H1 (cell line): ENCODE measurements around the gene LOXL4. TPM values are rescaled to one million over a fixed set of nuclear protein-coding genes. Genes with fewer than 3 reads are reported as not detected.

Experiments
- CTCF ChIA-PET: fragments of 300-600 bp; sonication (Branson Sonifier 250); formaldehyde crosslinking; loops from one replicate; lab custom pipeline; 2021; ENCODE audit not compliant: partially characterized antibody; lab: Charles Lee
- POLR2A ChIA-PET: fragments of 300-600 bp; sonication (Branson Sonifier 250); formaldehyde crosslinking; loops from one replicate; lab custom pipeline; 2021; ENCODE audit warnings: inconsistent platforms; ENCODE audit not compliant: partially characterized antibody; lab: Charles Lee
- DNase-seq, 2 experiments: peaks; one replicate each; pipeline versions ENCODE4 v3.0.0 to v3.0.0-alpha.2; 2010 to 2022; ENCODE audit warnings: low spot score in 2 of 2, low read depth in 1 of 2, mixed read lengths in 1 of 2
- FAIRE-seq: peaks from 2 replicates; lab custom pipeline; 2011; peaks lifted over from hg19 to GRCh38; lab: Jason Lieb, UNC
- H2AFZ ChIP-seq: 2 replicates; pipeline ENCODE4 v1.8.1; 2012; ENCODE audit warnings: low read length, inconsistent platforms
- H2AK5ac ChIP-seq: 2 replicates; pipeline ENCODE4 v1.6.1; 2013; ENCODE audit warnings: low read depth, low read length
- H2BK120ac ChIP-seq: replicated peaks from 2 replicates; pipeline ENCODE3; 2013; ENCODE audit warnings: low read depth, low read length, inconsistent platforms
- H2BK12ac ChIP-seq: 2 replicates; pipeline ENCODE4 v1.6.1; 2013; ENCODE audit warnings: low read depth, low read length
- H2BK15ac ChIP-seq: 2 replicates; pipeline ENCODE4 v1.6.1; 2013; ENCODE audit warnings: low read length
- H2BK20ac ChIP-seq: 2 replicates; pipeline ENCODE4 v1.6.1; 2013; ENCODE audit warnings: low read length
- H2BK5ac ChIP-seq: 2 replicates; pipeline ENCODE4 v1.6.1; 2013; ENCODE audit warnings: low read depth, low read length
- H3K14ac ChIP-seq: 2 replicates; pipeline ENCODE4 v1.6.1; 2013; ENCODE audit warnings: inconsistent platforms; ENCODE audit not compliant: insufficient read length
- H3K18ac ChIP-seq: 2 replicates; pipeline ENCODE4 v1.6.1; 2013; ENCODE audit warnings: low read length; ENCODE audit errors: extremely low read depth
- H3K23ac ChIP-seq: 2 replicates; pipeline ENCODE4 v1.6.1; 2013; ENCODE audit warnings: inconsistent platforms; ENCODE audit not compliant: insufficient read length
- H3K23me2 ChIP-seq: 2 replicates; pipeline ENCODE4 v1.6.1; 2013; ENCODE audit warnings: low read depth, low read length
- H3K27ac ChIP-seq: 2 replicates; pipeline ENCODE4 v1.6.1; 2011; ENCODE audit warnings: low read depth, low read length, inconsistent platforms
- H3K27me3 ChIP-seq, 4 experiments: replicated peaks in 1 of 4; 1 replicate in 1 of 4; 2 replicates in 3 of 4; pipeline versions ENCODE4 v1.6.1 to v1.8.1; 2011 to 2013; ENCODE audit warnings: low read length in 3 of 4, mild to moderate bottlenecking in 3 of 4, inconsistent platforms in 2 of 4, mixed read lengths in 2 of 4, moderate library complexity in 1 of 4; ENCODE audit not compliant: control insufficient read depth in 3 of 4, insufficient read depth in 3 of 4; ENCODE audit errors: extremely low read depth in 1 of 4
- H3K36me3 ChIP-seq, 4 experiments: 2 replicates each; pipeline versions ENCODE4 v1.6.1 to v1.8.1; 2011 to 2013; ENCODE audit warnings: mild to moderate bottlenecking in 4 of 4, low read length in 3 of 4, moderate library complexity in 2 of 4, control low read depth in 1 of 4, inconsistent platforms in 1 of 4; ENCODE audit not compliant: insufficient read depth in 4 of 4, control insufficient read depth in 2 of 4
- H3K4ac ChIP-seq: replicated peaks from 2 replicates; pipeline ENCODE3; 2013; ENCODE audit warnings: low read length, low read depth, mixed read lengths, inconsistent platforms; ENCODE audit not compliant: insufficient read length
- H3K4me1 ChIP-seq, 4 experiments: replicated peaks in 1 of 4; 1 replicate in 1 of 4; 2 replicates in 3 of 4; pipeline versions ENCODE4 v1.6.1 to v1.8.1; 2011 to 2013; ENCODE audit warnings: low read length in 3 of 4, inconsistent platforms in 2 of 4, mixed read lengths in 1 of 4; ENCODE audit not compliant: insufficient read depth in 4 of 4, control insufficient read depth in 3 of 4
- H3K4me2 ChIP-seq, 2 experiments: 2 replicates each; pipeline versions ENCODE4 v1.6.1 to v1.8.1; 2011 to 2013; ENCODE audit warnings: low read depth in 2 of 2, low read length in 2 of 2, control low read depth in 1 of 2, inconsistent platforms in 1 of 2, mild to moderate bottlenecking in 1 of 2; ENCODE audit not compliant: insufficient read depth in 1 of 2
- H3K4me3 ChIP-seq, 4 experiments: fragments of 200-600, 300-600 bp in 1 of 4; sonication (generic), shearing (Covaris generic), sonication (Bioruptor Twin) in 1 of 4; 2 replicates each; pipeline versions ENCODE4 v1.5.1 to v1.8.1; 2011 to 2016; ENCODE audit warnings: low read length in 4 of 4, low read depth in 3 of 4, control low read depth in 2 of 4, inconsistent platforms in 2 of 4, mild to moderate bottlenecking in 2 of 4, mixed read lengths in 1 of 4, moderate library complexity in 1 of 4; ENCODE audit not compliant: insufficient read depth in 2 of 4; ENCODE audit errors: extremely low read depth in 1 of 4
- H3K56ac ChIP-seq: replicated peaks from 2 replicates; pipeline ENCODE3; 2013; ENCODE audit warnings: low read depth, mild to moderate bottlenecking, mixed read lengths, low read length, inconsistent platforms; ENCODE audit not compliant: insufficient read length
- H3K79me1 ChIP-seq: 2 replicates; pipeline ENCODE4 v1.6.1; 2013; ENCODE audit warnings: low read depth, low read length, control low read depth
- H3K79me2 ChIP-seq, 2 experiments: 2 replicates each; pipeline versions ENCODE4 v1.6.1 to v1.8.1; 2012 to 2013; ENCODE audit warnings: low read length in 2 of 2, mild to moderate bottlenecking in 2 of 2, inconsistent platforms in 1 of 2; ENCODE audit not compliant: insufficient read depth in 2 of 2, control insufficient read depth in 1 of 2
- H3K9ac ChIP-seq, 4 experiments: replicated peaks in 1 of 4; 1 replicate in 1 of 4; 2 replicates in 3 of 4; pipeline versions ENCODE4 v1.6.1 to v1.8.1; 2011 to 2013; ENCODE audit warnings: low read depth in 3 of 4, low read length in 3 of 4, control low read depth in 2 of 4, mild to moderate bottlenecking in 2 of 4, moderate library complexity in 2 of 4, inconsistent platforms in 1 of 4; ENCODE audit errors: extremely low read depth in 1 of 4
- H3K9me3 ChIP-seq, 2 experiments: 2 replicates each; pipeline versions ENCODE4 v1.6.1 to v1.8.1; 2012 to 2013; ENCODE audit warnings: mild to moderate bottlenecking in 2 of 2, moderate library complexity in 2 of 2, control low read depth in 1 of 2, inconsistent platforms in 1 of 2, low read depth in 1 of 2, low read length in 1 of 2, mixed read lengths in 1 of 2; ENCODE audit not compliant: insufficient read depth in 2 of 2
- H4K20me1 ChIP-seq, 2 experiments: replicated peaks in 1 of 2; 2 replicates each; pipeline versions ENCODE3 to v1.8.1; 2011 to 2013; ENCODE audit warnings: inconsistent platforms in 2 of 2, low read length in 2 of 2, mild to moderate bottlenecking in 1 of 2; ENCODE audit not compliant: insufficient read depth in 2 of 2, control insufficient read depth in 1 of 2
- H4K5ac ChIP-seq: 2 replicates; pipeline ENCODE4 v1.6.1; 2013; ENCODE audit warnings: low read length, low read depth, mixed read lengths, inconsistent platforms; ENCODE audit not compliant: insufficient read length
- H4K8ac ChIP-seq: 2 replicates; pipeline ENCODE4 v1.8.0; 2013; ENCODE audit warnings: mild to moderate bottlenecking, moderate library complexity, low read length, inconsistent platforms; ENCODE audit not compliant: insufficient read depth; ENCODE audit errors: extremely low read depth
- H4K91ac ChIP-seq: replicated peaks from 2 replicates; pipeline ENCODE3; 2013; ENCODE audit warnings: low read length, mixed read lengths, inconsistent platforms; ENCODE audit not compliant: insufficient read length
- BCL11A ChIP-seq, 2 experiments: IDR thresholded peaks; one replicate each; pipeline ENCODE4 v1.6.1; 2011; ENCODE audit warnings: low read depth in 2 of 2, low read length in 2 of 2, mild to moderate bottlenecking in 2 of 2
- EZH2 ChIP-seq: fragments of 200-600 bp; sonication (generic); IDR thresholded peaks from 2 replicates; pipeline ENCODE4 v1.7.1; 2012; ENCODE audit warnings: low read depth, mild to moderate bottlenecking, moderate library complexity, low read length, inconsistent platforms; ENCODE audit not compliant: severe bottlenecking
- FOSL1 ChIP-seq: IDR thresholded peaks from 2 replicates; pipeline ENCODE4 v1.6.1; 2011; ENCODE audit warnings: mild to moderate bottlenecking, low read depth, low read length, moderate library complexity; ENCODE audit not compliant: insufficient read depth
- JUND ChIP-seq: IDR thresholded peaks from 2 replicates; pipeline ENCODE4 v1.6.1; 2011; ENCODE audit warnings: mild to moderate bottlenecking, improper control_type of control experiment, low read length
- KDM4A ChIP-seq: IDR thresholded peaks from one replicate; pipeline ENCODE4 v1.7.1; 2012; ENCODE audit warnings: low read depth, mild to moderate bottlenecking, moderate library complexity, low read length, inconsistent platforms; ENCODE audit not compliant: severe bottlenecking
- NRF1 ChIP-seq: IDR thresholded peaks from 2 replicates; pipeline ENCODE4 v1.6.1; 2011; ENCODE audit warnings: mild to moderate bottlenecking, low read depth, low read length, improper control_type of control experiment
- POLR2AphosphoS5 ChIP-seq: IDR thresholded peaks from 2 replicates; pipeline ENCODE4 v1.6.1; 2011; ENCODE audit warnings: low read depth, low read length
- SP4 ChIP-seq: IDR thresholded peaks from 2 replicates; pipeline ENCODE4 v1.6.1; 2012; ENCODE audit warnings: low read length, inconsistent platforms
- TBP ChIP-seq: IDR thresholded peaks from 2 replicates; pipeline ENCODE4 v1.6.1; 2011; ENCODE audit warnings: low read depth, low read length, improper control_type of control experiment
- TEAD4 ChIP-seq: IDR thresholded peaks from 2 replicates; pipeline ENCODE4 v1.6.1; 2012; ENCODE audit warnings: low read depth, low read length, inconsistent platforms, mixed read lengths
- WGBS, 2 experiments: shearing (Covaris generic) in 1 of 2; methylation state at CpG; one replicate each; pipeline versions ENCODE4 v1.1.6 to v1.1.7; 2013 to 2015; ENCODE audit warnings: low lambda C conversion rate in 2 of 2, mixed read lengths in 2 of 2, inconsistent platforms in 1 of 2, low coverage in 1 of 2, missing lambda C conversion rate in 1 of 2; ENCODE audit not compliant: insufficient replicate concordance in 2 of 2, insufficient coverage in 1 of 2, insufficient read length in 1 of 2; ENCODE audit errors: extremely low coverage in 1 of 2, missing lambda C conversion rate in 1 of 2; 5-methylcytosine and 5-hydroxymethylcytosine counted together
- polyA plus RNA-seq, 7 experiments: library from polyadenylated mRNA; depleted of rRNA in 3 of 7; stranded (reverse) in 5 of 7; unstranded in 2 of 7; fragments of >200 nt in 5 of 7; fragments of 200-250 nt in 2 of 7; gene quantifications; 1 replicate in 5 of 7; 2 replicates in 1 of 7; 4 replicates in 1 of 7; pipeline versions ENCODE4 v1.2.1 to v1.2.3, GENCODE V29; 2011 to 2013; ENCODE audit warnings: missing spikeins in 2 of 7, mixed read lengths in 2 of 7
- total RNA-seq: library from RNA; stranded (reverse); fragmentation: NEBNext Ultra II Directional; extraction: Animal tissue kit (Norgen Biotek cat#: 25700); gene quantifications from 2 replicates; pipeline ENCODE4 v1.2.1, GENCODE V29; 2021
- TF ChIP-seq, protein P1 (sequence below): IDR thresholded peaks from 2 replicates; pipeline ENCODE4 v1.6.1; 2012; ENCODE audit warnings: inconsistent platforms

The LOXL4 gene
- total and polyA plus RNA-seq, 2 of the 8 experiments (the other 6 are each of a cell fraction or from before 2014, with no cell fraction given), result 0.13 to 0.27 TPM

DNA sequence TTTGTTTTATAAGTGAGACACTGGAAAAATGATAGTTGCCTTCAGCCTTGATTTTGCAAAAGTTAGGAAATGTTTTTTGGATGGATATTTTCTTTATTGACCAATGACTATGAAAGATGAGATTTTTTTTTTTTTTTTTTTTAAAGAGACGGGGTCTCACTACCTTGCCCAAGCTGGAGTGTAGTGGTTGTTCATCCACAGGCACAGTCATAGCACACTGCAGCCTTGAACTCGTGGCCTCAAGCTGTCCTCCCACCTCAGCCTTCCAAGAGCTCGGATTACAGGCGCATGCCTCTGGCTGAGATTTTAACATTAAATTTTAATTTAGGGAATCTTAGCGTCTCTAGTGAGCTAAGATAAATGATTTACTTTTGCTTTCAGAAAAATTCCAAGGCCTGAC lies 66.2 kb downstream of the LOXL4 start:
- DNase-seq (no peak), FAIRE-seq (no peak)
- H4K20me1 ChIP-seq, result peaks cover 0 to 2% of the 10 kb centered on the region in 2 experiments
- H3K4me1 ChIP-seq, result no peaks in the 10 kb centered on the region
- peaks cover 0 to 1% (median 0%) of the 10 kb centered on the region in 4 experiments; a peak in 1 of 7 replicates for H3K27me3 ChIP-seq
- no peaks in the 10 kb centered on the region; the same call in 1 of the 2 replicates for H3K79me1 ChIP-seq
- H3K23me2 ChIP-seq, result no peaks in the 10 kb centered on the region
- no peaks in the 10 kb centered on the region for H3K9me3 ChIP-seq
- no peak overlapping the region for H4K5ac ChIP-seq
- CTCF ChIA-PET, result interaction anchor here (0.7 kb wide), 2 partner anchors 129 to 156 kb away, joined by 3 to 4 read pairs; no protein-coding TSS in a partner anchor
- POLR2A ChIA-PET, result no interaction called here
- 86% methylated on average over 5 of the region's 5 CpGs; no CpG with 5 or more reads in 1 of the 2 experiments for WGBS, 2 experiments
- no peak overlapping the region for H2BK20ac ChIP-seq
- no peak overlapping the region for H3K9ac ChIP-seq
- H2AK5ac ChIP-seq, result no peak overlapping the region
- no peak overlapping the region for H2BK5ac ChIP-seq
- H2BK120ac ChIP-seq, result no peak overlapping the region
- no peak overlapping the region for H3K4ac ChIP-seq
- no peak overlapping the region for H3K56ac ChIP-seq
- H3K23ac ChIP-seq, result no peak overlapping the region
- H3K79me2 ChIP-seq, result peaks cover 0 to 3% of the 10 kb centered on the region in 2 experiments; a peak in 1 of 4 replicates
- H3K14ac ChIP-seq, result no peak overlapping the region
- H3K4me3 ChIP-seq, result no peak overlapping the region
- no peak overlapping the region for H2BK12ac ChIP-seq
- TF ChIP-seq TEAD4 (no peak), JUND (no peak), NRF1 (no peak), SP4 (no peak), TBP (no peak), BCL11A (IDR thresholded peaks at IDR 0.05; ENCODE audit: low read depth in 2 of 2, low read length in 2 of 2) (no peak), FOSL1 (no peak), POLR2AphosphoS5 (no peak), EZH2 (no peak), KDM4A (no peak)
- TF ChIP-seq, protein P1, sequence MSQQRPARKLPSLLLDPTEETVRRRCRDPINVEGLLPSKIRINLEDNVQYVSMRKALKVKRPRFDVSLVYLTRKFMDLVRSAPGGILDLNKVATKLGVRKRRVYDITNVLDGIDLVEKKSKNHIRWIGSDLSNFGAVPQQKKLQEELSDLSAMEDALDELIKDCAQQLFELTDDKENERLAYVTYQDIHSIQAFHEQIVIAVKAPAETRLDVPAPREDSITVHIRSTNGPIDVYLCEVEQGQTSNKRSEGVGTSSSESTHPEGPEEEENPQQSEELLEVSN, result no peak
- H4K8ac ChIP-seq, result no peak overlapping the region
- no peak overlapping the region for H3K27ac ChIP-seq
- H3K18ac ChIP-seq, result no peak overlapping the region
- no peak overlapping the region for H2BK15ac ChIP-seq
- H2AFZ ChIP-seq, result no peak overlapping the region
- no peaks in the 10 kb centered on the region for H3K36me3 ChIP-seq
- no peak overlapping the region for H4K91ac ChIP-seq
- no peak overlapping the region for H3K4me2 ChIP-seq
